Measurements from ENCODE around the gene ARHGEF10L. TPM values are rescaled to one million over a fixed set of nuclear protein-coding genes. Genes with fewer than 3 reads are reported as not detected.

ARHGEF10L gene
- polyA plus RNA-seq, 1 donor (not counting 4 experiments of a cell fraction or from before 2014, with no cell fraction given): 2.4 TPM

DNA sequence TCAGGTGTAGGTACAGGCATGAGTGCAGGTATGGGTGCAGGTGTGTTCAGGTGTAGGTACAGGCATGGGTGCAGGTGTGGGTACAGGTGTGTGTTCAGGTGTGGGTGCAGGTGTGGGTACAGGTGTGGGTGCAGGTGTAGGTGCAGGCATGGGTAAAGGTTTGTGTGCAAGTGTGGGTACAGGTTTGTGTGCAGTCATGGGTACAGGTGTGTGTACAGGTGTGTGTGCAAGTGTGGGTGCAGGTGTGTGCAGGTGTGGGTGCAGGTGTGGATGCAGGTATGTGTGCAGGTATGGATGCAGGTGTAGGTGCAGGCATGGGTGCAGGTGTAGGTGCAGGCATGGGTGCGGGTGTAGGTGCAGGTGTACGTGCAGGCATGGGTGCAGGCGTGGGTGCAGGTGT, 136.2 kb downstream of the ARHGEF10L start:
- H3K4me3 ChIP-seq (ENCODE audit: control insufficient read depth in 2 of 3, extremely low read depth in 1 of 3, insufficient read depth in 2 of 3, low read depth in 1 of 3, low read length in 3 of 3): no peak overlapping the region
- H3K27me3 ChIP-seq (ENCODE audit: control insufficient read depth, extremely low read depth, insufficient read depth, low read length): no peaks in the 10 kb centered on the region
- no peak for TF ChIP-seq EZH2 (IDR thresholded peaks at IDR 0.05; ENCODE audit: low read length)
- TF ChIP-seq, protein P1, sequence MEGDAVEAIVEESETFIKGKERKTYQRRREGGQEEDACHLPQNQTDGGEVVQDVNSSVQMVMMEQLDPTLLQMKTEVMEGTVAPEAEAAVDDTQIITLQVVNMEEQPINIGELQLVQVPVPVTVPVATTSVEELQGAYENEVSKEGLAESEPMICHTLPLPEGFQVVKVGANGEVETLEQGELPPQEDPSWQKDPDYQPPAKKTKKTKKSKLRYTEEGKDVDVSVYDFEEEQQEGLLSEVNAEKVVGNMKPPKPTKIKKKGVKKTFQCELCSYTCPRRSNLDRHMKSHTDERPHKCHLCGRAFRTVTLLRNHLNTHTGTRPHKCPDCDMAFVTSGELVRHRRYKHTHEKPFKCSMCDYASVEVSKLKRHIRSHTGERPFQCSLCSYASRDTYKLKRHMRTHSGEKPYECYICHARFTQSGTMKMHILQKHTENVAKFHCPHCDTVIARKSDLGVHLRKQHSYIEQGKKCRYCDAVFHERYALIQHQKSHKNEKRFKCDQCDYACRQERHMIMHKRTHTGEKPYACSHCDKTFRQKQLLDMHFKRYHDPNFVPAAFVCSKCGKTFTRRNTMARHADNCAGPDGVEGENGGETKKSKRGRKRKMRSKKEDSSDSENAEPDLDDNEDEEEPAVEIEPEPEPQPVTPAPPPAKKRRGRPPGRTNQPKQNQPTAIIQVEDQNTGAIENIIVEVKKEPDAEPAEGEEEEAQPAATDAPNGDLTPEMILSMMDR (optimal IDR thresholded peaks at IDR 0.05 in 1 of 3, IDR thresholded peaks at IDR 0.05 in 1 of 3, conservative IDR thresholded peaks at IDR 0.05 in 1 of 3; ENCODE audit: extremely low read depth in 1 of 3, insufficient read depth in 2 of 3, low read length in 3 of 3): no peak
- FAIRE-seq: no peak
- no peak overlapping the region for H3K27ac ChIP-seq (ENCODE audit: control insufficient read depth, insufficient read depth, low read length)
- H3K79me2 ChIP-seq (ENCODE audit: control insufficient read depth, insufficient read depth, low read length): no peaks in the 10 kb centered on the region
- dilution Hi-C loops (cut with MboI; ENCODE audit: extremely low pct_ligation_motif_present, low sequenced_read_pairs): no loop called here
- DNase-seq (ENCODE audit: low read depth, low spot score): no peak
- H2AFZ ChIP-seq (ENCODE audit: control insufficient read depth, low read length): no peak overlapping the region
- H3K9me1 ChIP-seq (ENCODE audit: control insufficient read depth, extremely low read depth, insufficient read depth, low read length): no peaks in the 10 kb centered on the region
- H3K4me2 ChIP-seq (ENCODE audit: control insufficient read depth, extremely low read depth, insufficient read depth, low read depth, low read length): no peak overlapping the region
- H3K9me3 ChIP-seq (ENCODE audit: control insufficient read depth, low read depth, low read length): no peaks in the 10 kb centered on the region
- H4K20me1 ChIP-seq (ENCODE audit: control insufficient read depth, extremely low read depth, insufficient read depth, low read length): no peaks in the 10 kb centered on the region
- H3K4me1 ChIP-seq (ENCODE audit: control insufficient read depth, extremely low read depth, insufficient read depth, low read length): peaks cover 5% of the 10 kb centered on the region
- no peak overlapping the region for H3K9ac ChIP-seq (ENCODE audit: control insufficient read depth, extremely low read depth, insufficient read depth, low read length)
- H3K36me3 ChIP-seq (ENCODE audit: control insufficient read depth in 2 of 2, extremely low read depth in 1 of 2, insufficient read depth in 2 of 2, low read length in 2 of 2): no peaks in the 10 kb centered on the region

DNA sequence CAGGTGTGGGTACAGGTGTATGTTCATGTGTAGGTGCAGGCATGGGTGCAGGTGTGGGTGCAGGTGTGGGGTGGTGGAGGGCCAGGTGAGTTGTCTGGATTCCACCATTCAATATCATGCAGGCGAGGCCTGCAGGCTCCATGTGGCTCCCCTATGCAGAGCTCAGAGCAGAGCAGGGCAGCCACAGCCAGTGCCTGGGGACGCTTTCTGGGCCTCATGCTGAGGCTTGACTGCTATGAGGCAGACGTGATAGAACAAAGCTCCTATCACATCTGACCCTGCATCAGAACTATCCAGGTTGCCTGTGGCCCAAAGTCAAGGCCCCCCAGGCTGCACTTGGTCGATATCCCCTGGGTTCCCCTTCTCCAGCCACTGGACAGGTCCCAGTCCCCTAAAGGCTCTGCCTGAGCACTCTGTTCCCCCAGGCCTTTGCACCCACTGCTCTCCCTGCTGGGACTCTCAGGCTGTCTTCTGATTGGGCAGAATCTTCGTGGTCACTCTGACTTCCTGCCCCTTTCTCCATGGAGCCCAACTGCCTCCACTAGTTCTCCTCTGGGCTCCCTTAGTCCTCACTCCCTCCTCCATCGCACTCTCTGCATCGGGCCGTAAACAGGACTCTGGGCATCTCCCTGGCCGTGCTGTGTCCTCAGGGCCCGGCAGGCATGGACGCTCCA, 137.0 kb downstream of the ARHGEF10L start:
- DNase-seq (ENCODE audit: low read depth, low spot score) (no peak), FAIRE-seq (no peak)
- Histone ChIP-seq H3K4me2 (ENCODE audit: control insufficient read depth, extremely low read depth, insufficient read depth, low read depth, low read length) (no peak overlapping the region), H3K9ac (ENCODE audit: control insufficient read depth, extremely low read depth, insufficient read depth, low read length) (no peak overlapping the region), H3K36me3 (ENCODE audit: control insufficient read depth in 2 of 2, extremely low read depth in 1 of 2, insufficient read depth in 2 of 2, low read length in 2 of 2) (no peaks in the 10 kb centered on the region), H3K9me1 (ENCODE audit: control insufficient read depth, extremely low read depth, insufficient read depth, low read length) (no peaks in the 10 kb centered on the region), H3K27ac (ENCODE audit: control insufficient read depth, insufficient read depth, low read length) (no peak overlapping the region), H3K4me3 (ENCODE audit: control insufficient read depth in 2 of 3, extremely low read depth in 1 of 3, insufficient read depth in 2 of 3, low read depth in 1 of 3, low read length in 3 of 3) (no peak overlapping the region), H4K20me1 (ENCODE audit: control insufficient read depth, extremely low read depth, insufficient read depth, low read length) (no peaks in the 10 kb centered on the region), H2AFZ (ENCODE audit: control insufficient read depth, low read length) (no peak overlapping the region), H3K9me3 (ENCODE audit: control insufficient read depth, low read depth, low read length) (no peaks in the 10 kb centered on the region), H3K79me2 (ENCODE audit: control insufficient read depth, insufficient read depth, low read length) (no peaks in the 10 kb centered on the region), H3K27me3 (ENCODE audit: control insufficient read depth, extremely low read depth, insufficient read depth, low read length) (no peaks in the 10 kb centered on the region), H3K4me1 (ENCODE audit: control insufficient read depth, extremely low read depth, insufficient read depth, low read length) (peaks cover 11% of the 10 kb centered on the region)
- TF ChIP-seq EZH2 (IDR thresholded peaks at IDR 0.05; ENCODE audit: low read length): no peak
- TF ChIP-seq, protein P1 (optimal IDR thresholded peaks at IDR 0.05 in 1 of 3, IDR thresholded peaks at IDR 0.05 in 1 of 3, conservative IDR thresholded peaks at IDR 0.05 in 1 of 3; ENCODE audit: extremely low read depth in 1 of 3, insufficient read depth in 2 of 3, low read length in 3 of 3): no peak
- dilution Hi-C loops (cut with MboI; ENCODE audit: extremely low pct_ligation_motif_present, low sequenced_read_pairs): no loop called here

All from keratinocyte (primary cell).